HepG2 (cell line): ENCODE data around the gene TMEM266. TPM values are rescaled to one million over a fixed set of nuclear protein-coding genes. Genes with fewer than 3 reads are reported as not detected.

ENCODE experiments used
- ATAC-seq: fragments of 200-7000 bp; cut with Tn5 transposase; 3 replicates; pipeline ENCODE4 v1.9.1; 2020; ENCODE audit warnings: mild to moderate bottlenecking, moderate library complexity
- BruUV-seq: library from RNA; stranded (reverse); fragments of 400-500 nt; replicated peaks from 2 replicates; lab custom pipeline; 2021; lab: Mats Ljungman, UMichigan
- CTCF ChIA-PET: fragments of 300-600 bp; formaldehyde crosslinking; extraction: SDS; loops from one replicate; lab custom pipeline; 2021; ENCODE audit warnings: low total read pairs, inconsistent platforms, low intra/inter-chr PET ratio; lab: Yijun Ruan, JAX
- POLR2A ChIA-PET: fragments of 350-600 bp; sonication (Branson Sonifier 250); formaldehyde crosslinking; loops from one replicate; lab custom pipeline; 2020; ENCODE audit warnings: antibody characterized with exemption, inconsistent platforms; lab: Yijun Ruan, JAX
- DNase-seq: peaks from one replicate; pipeline ENCODE4 v3.0.0-alpha.2; 2015; ENCODE audit warnings: low spot score
- FAIRE-seq: peaks from 3 replicates; lab custom pipeline; 2011; peaks lifted over from hg19 to GRCh38; lab: Jason Lieb, UNC
- H2AFZ ChIP-seq: one replicate; pipeline ENCODE4 v1.6.1; 2011; ENCODE audit warnings: low read length, inconsistent platforms
- H3K27ac ChIP-seq: fragments of 300-600 bp; 3 replicates; pipeline ENCODE4 v1.8.0; 2011; ENCODE audit warnings: mixed run types, mild to moderate bottlenecking, mixed read lengths, low read length, inconsistent platforms; ENCODE audit not compliant: insufficient read depth; ENCODE audit errors: extremely low read length
- H3K27me3 ChIP-seq, 2 experiments: fragments of 200-600 bp in 1 of 2; 2 replicates in 1 of 2; 3 replicates in 1 of 2; pipeline versions ENCODE4 v1.6.0 to v1.8.0; 2011; ENCODE audit warnings: low read length in 2 of 2, mild to moderate bottlenecking in 2 of 2, moderate library complexity in 2 of 2, inconsistent platforms in 1 of 2; ENCODE audit not compliant: insufficient read depth in 2 of 2, control insufficient read depth in 1 of 2
- H3K36me3 ChIP-seq, 2 experiments: fragments of 200-600 bp in 1 of 2; replicated peaks in 1 of 2; 2 replicates in 1 of 2; 3 replicates in 1 of 2; pipeline versions ENCODE4 v1.5.1 to v1.8.0; 2011; ENCODE audit warnings: low read length in 2 of 2, inconsistent platforms in 1 of 2; ENCODE audit not compliant: insufficient read depth in 2 of 2, control insufficient read depth in 1 of 2
- H3K4me1 ChIP-seq: 2 replicates; pipeline ENCODE4 v1.5.1; 2012; ENCODE audit warnings: low read length, inconsistent platforms; ENCODE audit not compliant: insufficient read depth
- H3K4me2 ChIP-seq: 2 replicates; pipeline ENCODE4 v1.6.0; 2011; ENCODE audit warnings: low read depth, low read length, inconsistent platforms
- H3K4me3 ChIP-seq, 3 experiments: fragments of 200-600 bp in 1 of 3; sonication (generic), shearing (Covaris generic) in 1 of 3; replicated peaks in 1 of 3; 2 replicates each; pipeline ENCODE4 v1.5.1; 2011 to 2016; ENCODE audit warnings: low read length in 3 of 3, inconsistent platforms in 2 of 3, low read depth in 2 of 3, mild to moderate bottlenecking in 2 of 3, control low read depth in 1 of 3, mixed read lengths in 1 of 3; ENCODE audit not compliant: insufficient read depth in 1 of 3
- H3K79me2 ChIP-seq: one replicate; pipeline ENCODE4 v1.6.1; 2011; ENCODE audit warnings: low read length, inconsistent platforms; ENCODE audit not compliant: insufficient read depth
- H3K9ac ChIP-seq: 2 replicates; pipeline ENCODE4 v1.6.0; 2011; ENCODE audit warnings: mild to moderate bottlenecking, low read depth, low read length, inconsistent platforms; ENCODE audit not compliant: insufficient read depth
- H3K9me3 ChIP-seq: 2 replicates; pipeline ENCODE4 v1.5.1; 2012; ENCODE audit warnings: mild to moderate bottlenecking, low read length
- H4K20me1 ChIP-seq: 2 replicates; pipeline ENCODE4 v1.6.0; 2011; ENCODE audit warnings: inconsistent platforms, mild to moderate bottlenecking, low read length, moderate library complexity; ENCODE audit not compliant: insufficient read depth
- ERF ChIP-seq: IDR thresholded peaks from 2 replicates; pipeline ENCODE4 v1.6.1; 2018; ENCODE audit warnings: missing biosample characterization, missing genetic modification reagents
- HIC2 ChIP-seq: sonication (generic); formaldehyde crosslinking; IDR thresholded peaks from 2 replicates; pipeline ENCODE4 v1.9.0; 2022; ENCODE audit warnings: low read depth, missing genetic modification reagents
- KAT8 ChIP-seq: IDR thresholded peaks from 2 replicates; pipeline ENCODE4 v1.6.1; 2016; ENCODE audit warnings: missing genetic modification reagents, missing compliant biosample characterization
- MED1 ChIP-seq: sonication (generic); formaldehyde crosslinking; IDR thresholded peaks from 2 replicates; pipeline ENCODE4 v1.4.0; 2020; ENCODE audit warnings: missing genetic modification reagents
- MEIS2 ChIP-seq: sonication (generic); formaldehyde crosslinking; IDR thresholded peaks from 2 replicates; pipeline ENCODE4 v1.9.0; 2021; ENCODE audit warnings: mild to moderate bottlenecking, missing genetic modification reagents
- MYC ChIP-seq: sonication (generic); formaldehyde crosslinking; IDR thresholded peaks from 2 replicates; pipeline ENCODE4 v1.9.0; 2021; ENCODE audit warnings: missing genetic modification reagents, borderline replicate concordance
- TEF ChIP-seq: sonication (generic); formaldehyde crosslinking; IDR thresholded peaks from 2 replicates; pipeline ENCODE4 v1.5.0; 2020; ENCODE audit warnings: missing genetic modification reagents
- ZNF230 ChIP-seq: sonication (generic); formaldehyde crosslinking; IDR thresholded peaks from 2 replicates; pipeline ENCODE4 v1.4.0; 2020; ENCODE audit warnings: mild to moderate bottlenecking, missing genetic modification reagents
- ZNF318 ChIP-seq: sonication (generic); formaldehyde crosslinking; IDR thresholded peaks from 2 replicates; pipeline ENCODE4 v1.4.0; 2020; ENCODE audit warnings: mild to moderate bottlenecking, missing genetic modification reagents
- ZNF563 ChIP-seq: sonication (generic); formaldehyde crosslinking; IDR thresholded peaks from 2 replicates; pipeline ENCODE4 v1.8.0; 2022; ENCODE audit warnings: mild to moderate bottlenecking, moderate library complexity, missing genetic modification reagents
- ZNF652 ChIP-seq: IDR thresholded peaks from 2 replicates; pipeline ENCODE4 v1.6.1; 2016; ENCODE audit warnings: low read depth, borderline replicate concordance
- WGBS: methylation state at CpG from one replicate; pipeline ENCODE4 v1.1.6; 2017; ENCODE audit warnings: low lambda C conversion rate; 5-methylcytosine and 5-hydroxymethylcytosine counted together
- in situ Hi-C: cut with HindIII; loops from 2 replicates; pipeline ENCODE4 v1.10.0; 2017; ENCODE audit warnings: low pct_unique_long_range_greater_than_20kb; ENCODE audit not compliant: extremely low pct_ligation_motif_present
- intact Hi-C: fragments of 100-400 bp; cut with micrococcal nuclease; formaldehyde crosslinking; loops from one replicate; pipeline ENCODE4 v1.10.0; 2022; ENCODE audit not compliant: unreplicated experiment
- polyA plus RNA-seq, 8 experiments: library from polyadenylated mRNA; depleted of rRNA in 3 of 8; stranded (reverse) in 7 of 8; unstranded in 1 of 8; fragments of >200 nt; fragmentation: Illumina TruSeq in 4 of 8; extraction: Trizol in 4 of 8; gene quantifications; 2 replicates each; pipeline versions ENCODE4 v1.2.1 to v1.2.3, GENCODE V29; 2011 to 2016; ENCODE audit warnings: low read depth in 4 of 8, missing spikeins in 1 of 8, mixed read lengths in 1 of 8; ENCODE audit not compliant: insufficient read depth in 1 of 8
- total RNA-seq, 5 experiments: library from RNA; depleted of rRNA; stranded (reverse); fragments of >200 nt; fragmentation: Illumina TruSeq; extraction: Trizol; gene quantifications; 2 replicates each; pipeline ENCODE4 v1.2.3, GENCODE V29; 2016; ENCODE audit warnings: low read depth in 1 of 5

The TMEM266 gene
- total and polyA plus RNA-seq, 2 of the 13 experiments (the other 11 are each of a cell fraction or from before 2014, with no cell fraction given) = 0.04 TPM; not detected in 1

- peak overlapping the region; percentile 42 for H3K9ac ChIP-seq
- in situ Hi-C loops = loop anchor here (5.0 to 10.0 kb wide), 2 partner anchors 141 to 674 kb away; no protein-coding TSS in a partner anchor
- 23% methylated on average over 14 of the region's 34 CpGs for WGBS
- no peak for TF ChIP-seq ZNF230 (CRISPR knock-in tag)
- no peak for TF ChIP-seq ZNF563
- no peak for TF ChIP-seq ZNF318 (CRISPR knock-in tag)
- TF ChIP-seq MED1 = 0 out of 2 replicates have a peak, but pooled peaks have one; percentile 15
- no peak for TF ChIP-seq TEF
- 0 out of 2 replicates have a peak, but pooled peaks have one; percentile 57 for TF ChIP-seq ERF
- no peak for TF ChIP-seq HIC2 (CRISPR knock-in tag)
- 0 out of 2 replicates have a peak, but pooled peaks have one; percentile 23 for TF ChIP-seq KAT8 (CRISPR knock-in tag)
- TF ChIP-seq MYC (CRISPR knock-in tag) = peak; percentile 57; the same call in 1 of the 2 replicates
- peak; percentile 35; the same call in 1 of the 2 replicates for TF ChIP-seq ZNF652 (CRISPR knock-in tag)
- no peak for TF ChIP-seq MEIS2 (CRISPR knock-in tag)
These were observed 131.2 kb downstream of the TMEM266 start for GRCh38 chr15:76190751-76191538.

More at GRCh38 chr15:76190751-76191538, 131.2 kb downstream of the TMEM266 start:
- no TSS peak for BruUV-seq
- Histone ChIP-seq H3K4me3 (peak overlapping the region; percentile 19 to 51 (median 27); a peak in 5 of 6 replicates), H4K20me1 (no peaks in the 10 kb centered on the region), H3K4me1 (peaks cover 43% of the 10 kb centered on the region), H2AFZ (peak overlapping the region; percentile 49), H3K9me3 (no peaks in the 10 kb centered on the region), H3K27ac (no peak overlapping the region), H3K79me2 (no peaks in the 10 kb centered on the region), H3K27me3 (peaks cover 1 to 10% of the 10 kb centered on the region in 2 experiments; a peak in 4 of 5 replicates), H3K4me2 (peak overlapping the region; percentile 75), H3K36me3 (no peaks in the 10 kb centered on the region)
- DNase-seq (peak; percentile 67), FAIRE-seq (peak; percentile 60), ATAC-seq (peak; percentile 81)
- ChIA-PET CTCF (interaction anchor here (0.8 to 1.9 kb wide), 3 partner anchors 94 to 143 kb away, joined by 3 to 8 read pairs (median 4); no protein-coding TSS in a partner anchor), POLR2A (interaction anchor here (1.5 kb wide), 1 partner anchor 145 kb away, joined by 5 read pairs; the partner anchor contains the start of gene ISL2)
- intact Hi-C loops = loop anchor here (1.0 to 10.0 kb wide), 3 partner anchors 94 to 675 kb away; no protein-coding TSS in a partner anchor
